HG03460 (cell line): ENCODE results near the gene MYO3B.
"Not testable (repeated sequence)": the region's sequence is repeated elsewhere in the genome, so short reads cannot be mapped to it uniquely, and the experiment has no call there.

Experiments
- ATAC-seq: cut with Tn5 transposase; IDR thresholded peaks from one replicate; pipeline ENCODE4 v1.9.1; 2021; ENCODE audit not compliant: unreplicated experiment

The MYO3B gene

DNA sequence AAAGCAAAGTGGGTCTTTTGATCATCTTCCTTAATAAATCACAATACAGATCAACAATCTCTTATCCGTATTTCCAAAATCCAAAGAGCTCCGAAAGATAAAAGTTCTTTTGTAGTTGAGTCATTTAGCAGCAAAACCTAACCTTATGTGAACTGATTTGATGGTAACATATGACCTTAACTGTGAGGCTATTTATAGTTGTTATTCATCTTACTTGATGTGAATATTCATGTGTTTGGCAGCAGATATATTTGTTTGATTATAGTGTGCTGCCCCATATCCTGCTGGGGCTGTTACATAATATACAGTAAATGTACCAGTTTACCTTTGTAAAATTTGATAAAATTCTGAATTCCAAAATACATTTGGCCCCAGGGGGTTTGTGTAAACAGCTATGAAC, 158.5 kb downstream of the MYO3B start:
- ATAC-seq: no peak

DNA sequence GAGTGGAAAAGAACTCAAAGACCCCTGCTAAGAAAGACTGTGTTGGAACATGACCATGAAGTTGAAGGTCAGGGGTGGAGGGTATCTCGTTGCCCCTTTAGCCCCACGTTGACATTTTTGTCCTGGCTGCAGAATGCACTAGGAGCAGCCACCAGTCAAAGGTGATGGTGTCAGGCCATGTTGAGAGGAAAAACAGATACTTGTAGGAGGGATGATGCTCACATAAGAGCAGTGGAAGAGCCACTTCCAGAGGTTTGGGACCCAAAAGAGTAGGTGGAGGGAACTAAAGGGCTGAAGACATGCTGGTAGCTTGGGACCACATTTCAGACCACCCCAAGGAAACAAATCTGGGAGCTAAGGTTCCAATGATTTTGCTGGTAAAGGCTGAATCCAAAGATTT, 159.0 kb downstream of the MYO3B start:
- ATAC-seq: no peak

DNA sequence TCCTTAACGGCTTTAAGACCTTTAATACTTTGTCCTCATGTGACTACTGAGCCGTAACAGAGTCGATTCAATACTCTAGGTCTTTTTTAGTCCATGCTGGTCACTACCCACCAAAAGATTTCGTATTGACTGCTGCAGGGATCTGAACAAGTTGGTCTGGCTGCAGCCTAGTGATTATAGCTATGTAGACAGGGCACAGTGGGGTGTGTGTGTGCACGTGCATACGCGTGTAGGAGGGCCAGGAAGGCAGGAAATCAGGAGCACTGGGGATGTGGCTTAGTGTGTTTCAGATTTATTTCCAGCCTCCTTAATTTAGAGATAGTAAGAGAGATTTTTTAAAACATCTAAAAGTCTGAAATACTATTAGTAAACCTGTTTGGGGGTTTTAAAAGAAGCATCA, 161.4 kb downstream of the MYO3B start:
- no peak for ATAC-seq

DNA sequence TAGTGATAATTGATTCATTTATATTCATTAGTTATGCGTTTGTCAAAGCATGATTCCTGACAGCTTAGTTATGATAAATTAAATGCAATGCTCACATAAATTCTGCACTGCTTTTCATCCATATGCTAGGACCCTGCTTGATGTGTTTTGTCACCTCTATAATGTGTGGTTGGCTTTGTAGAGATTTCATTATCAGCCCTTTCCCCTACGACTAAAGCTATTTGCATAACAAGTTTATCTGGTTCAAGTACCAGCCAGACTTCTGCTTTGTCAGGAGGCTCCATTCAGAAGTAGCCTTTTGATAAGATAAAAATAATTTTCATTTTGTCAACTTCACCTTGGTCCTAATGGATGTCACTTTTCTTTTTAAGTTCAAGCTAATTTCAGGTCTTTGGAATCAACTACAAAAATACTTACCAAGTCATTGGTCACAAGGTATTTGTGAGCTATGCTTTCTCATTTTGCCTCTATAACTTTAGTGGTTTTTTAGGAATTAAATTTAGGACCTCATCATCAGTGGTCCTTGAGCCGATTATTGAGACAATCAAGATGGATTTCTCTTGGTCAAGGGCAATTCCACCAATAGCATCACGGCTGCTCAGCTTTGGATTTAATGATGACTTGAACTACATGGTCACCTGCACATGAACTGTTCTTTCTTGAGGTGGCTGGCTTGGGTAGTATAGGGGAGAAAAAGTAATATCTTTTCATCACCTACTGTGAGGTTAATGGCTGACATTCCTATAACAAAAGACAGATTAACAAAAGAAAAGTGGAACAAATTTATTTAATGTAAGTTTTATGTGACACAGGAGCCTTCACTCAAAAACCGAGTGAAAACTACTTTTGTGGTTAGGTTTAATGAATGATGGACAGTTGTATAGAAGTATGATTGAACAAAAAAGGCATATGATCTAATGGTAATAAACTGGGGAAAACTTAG, 162.1 kb downstream of the MYO3B start:
- ATAC-seq: no peak

DNA sequence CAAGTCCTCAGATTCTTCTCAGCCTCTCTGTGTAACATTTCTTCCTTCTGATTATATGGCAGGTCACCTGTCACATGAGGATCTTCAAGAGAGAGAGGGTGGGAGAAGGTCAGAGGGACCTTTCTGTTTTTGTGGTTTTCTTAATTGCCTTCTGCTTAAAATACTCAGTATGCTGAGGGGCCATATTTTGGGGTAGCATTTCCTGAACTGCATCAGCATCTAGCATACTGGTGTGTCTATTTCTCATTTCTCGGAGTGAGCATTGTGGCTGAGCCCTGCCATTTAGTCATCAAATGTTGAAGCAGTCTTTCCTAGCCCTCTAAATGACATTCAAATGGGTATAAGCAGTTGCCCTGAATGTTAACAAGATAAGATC, 162.7 kb downstream of the MYO3B start:
- no peak for ATAC-seq

DNA sequence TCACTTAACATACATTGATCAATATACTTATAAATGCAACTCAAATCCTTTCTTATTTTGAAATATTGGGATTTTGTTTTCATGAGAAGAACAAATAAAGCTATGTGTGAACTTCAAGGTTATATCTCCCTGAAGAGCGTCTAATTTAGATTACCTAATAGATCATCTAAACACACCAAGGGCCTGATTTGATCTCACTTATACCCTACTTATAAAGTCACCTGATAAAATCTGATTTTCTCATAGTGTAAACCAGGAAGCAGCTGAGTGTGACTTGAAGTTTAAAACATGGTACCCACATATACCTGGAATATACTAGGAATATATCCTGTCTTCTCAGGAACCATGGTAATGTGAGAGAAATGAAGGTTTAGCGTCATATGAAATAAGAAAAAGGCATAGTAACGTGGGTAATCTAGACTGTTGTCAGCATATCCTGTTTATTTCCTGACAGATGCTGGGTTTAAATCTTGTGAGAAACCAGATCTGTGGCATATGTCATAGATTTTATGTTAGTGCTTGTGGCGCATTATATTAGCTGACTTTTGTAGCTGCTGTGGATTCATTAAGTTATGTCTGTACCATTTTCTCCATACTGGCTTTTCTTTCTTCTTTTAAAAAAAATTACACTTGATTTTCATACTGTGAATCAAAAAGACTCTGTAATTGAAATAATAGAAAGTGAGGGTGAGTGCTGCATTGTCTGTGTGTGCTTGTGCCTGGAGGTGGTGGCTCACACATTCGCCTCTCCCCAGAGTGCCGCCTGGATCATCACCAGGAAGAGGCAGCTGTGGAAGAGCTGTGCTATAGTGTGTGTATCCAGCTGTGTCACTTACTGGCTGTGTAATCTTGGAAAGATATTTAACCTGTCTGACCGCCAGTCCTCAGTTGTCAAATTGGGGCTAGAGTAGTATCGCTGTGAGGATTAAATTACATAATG, 164.0 kb downstream of the MYO3B start:
- ATAC-seq: no peak

DNA sequence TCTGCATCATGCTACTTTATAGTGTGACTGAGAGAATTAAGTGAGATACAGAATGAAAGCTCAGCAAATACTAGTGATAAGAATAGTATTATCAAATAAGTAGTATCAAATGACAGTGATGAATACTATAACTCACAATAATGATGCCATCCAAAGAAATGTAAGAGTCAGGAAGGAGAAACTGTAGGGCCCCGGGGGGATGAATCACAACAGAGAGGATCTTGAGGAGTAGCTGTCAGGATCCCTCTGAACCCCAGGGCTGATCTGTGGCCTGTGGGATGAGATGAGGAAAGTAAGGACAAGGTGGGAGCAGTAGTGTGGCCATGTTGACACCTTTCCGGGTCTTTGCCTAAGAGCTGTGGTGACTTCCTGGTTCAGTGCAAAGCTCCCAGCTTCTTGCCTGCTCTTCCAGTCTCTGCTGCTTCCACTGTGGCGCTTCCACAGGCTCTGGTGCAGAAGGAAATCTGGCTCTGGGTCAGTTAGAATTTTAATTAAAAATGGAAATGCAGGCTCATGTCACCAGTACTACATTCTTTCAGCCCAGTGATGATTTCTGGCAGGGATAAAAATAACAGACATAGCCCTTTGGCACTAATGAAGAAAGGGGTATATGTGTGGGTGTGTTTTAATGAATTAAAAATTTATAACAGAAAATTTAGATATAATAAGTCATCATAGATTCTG, 166.9 kb downstream of the MYO3B start:
- ATAC-seq: no peak

DNA sequence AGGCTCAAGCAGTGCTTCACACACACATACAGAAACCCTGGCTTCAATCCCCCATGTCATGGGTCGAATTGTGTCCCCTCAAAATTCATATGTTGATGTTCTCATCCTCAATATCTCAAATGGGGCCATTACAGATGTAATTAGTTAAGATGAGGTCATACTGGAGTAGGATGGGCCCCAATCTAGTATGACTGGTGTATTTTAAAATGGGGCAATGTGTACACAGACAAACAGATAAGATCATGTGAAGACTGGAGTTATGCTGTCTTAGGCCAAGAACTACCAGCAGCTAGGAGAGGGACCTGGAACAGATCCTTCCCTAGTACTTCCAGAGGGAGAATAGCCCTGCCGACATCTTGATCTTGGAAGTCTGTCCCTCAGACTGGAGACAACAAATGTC, 167.7 kb downstream of the MYO3B start:
- ATAC-seq: no peak

DNA sequence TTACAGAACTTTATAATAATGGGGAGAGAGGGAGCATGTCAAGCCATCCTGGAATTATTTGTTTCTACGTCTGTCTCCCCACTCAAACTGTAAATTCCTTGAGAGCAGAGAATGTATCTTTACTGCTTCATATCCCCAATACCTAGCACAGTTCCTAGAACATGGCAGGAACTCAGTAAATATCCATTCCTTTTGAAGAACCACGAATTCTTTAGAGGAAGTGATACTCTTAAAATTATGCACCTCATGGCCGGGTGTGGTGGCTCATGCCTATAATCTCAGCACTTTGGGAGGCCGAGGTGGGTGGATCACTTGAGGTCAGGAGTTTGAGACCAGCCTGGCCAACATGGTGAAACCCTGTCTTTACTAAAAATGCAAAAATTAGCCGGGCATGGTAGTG, 171.3 kb downstream of the MYO3B start:
- ATAC-seq: not testable (repeated sequence)

DNA sequence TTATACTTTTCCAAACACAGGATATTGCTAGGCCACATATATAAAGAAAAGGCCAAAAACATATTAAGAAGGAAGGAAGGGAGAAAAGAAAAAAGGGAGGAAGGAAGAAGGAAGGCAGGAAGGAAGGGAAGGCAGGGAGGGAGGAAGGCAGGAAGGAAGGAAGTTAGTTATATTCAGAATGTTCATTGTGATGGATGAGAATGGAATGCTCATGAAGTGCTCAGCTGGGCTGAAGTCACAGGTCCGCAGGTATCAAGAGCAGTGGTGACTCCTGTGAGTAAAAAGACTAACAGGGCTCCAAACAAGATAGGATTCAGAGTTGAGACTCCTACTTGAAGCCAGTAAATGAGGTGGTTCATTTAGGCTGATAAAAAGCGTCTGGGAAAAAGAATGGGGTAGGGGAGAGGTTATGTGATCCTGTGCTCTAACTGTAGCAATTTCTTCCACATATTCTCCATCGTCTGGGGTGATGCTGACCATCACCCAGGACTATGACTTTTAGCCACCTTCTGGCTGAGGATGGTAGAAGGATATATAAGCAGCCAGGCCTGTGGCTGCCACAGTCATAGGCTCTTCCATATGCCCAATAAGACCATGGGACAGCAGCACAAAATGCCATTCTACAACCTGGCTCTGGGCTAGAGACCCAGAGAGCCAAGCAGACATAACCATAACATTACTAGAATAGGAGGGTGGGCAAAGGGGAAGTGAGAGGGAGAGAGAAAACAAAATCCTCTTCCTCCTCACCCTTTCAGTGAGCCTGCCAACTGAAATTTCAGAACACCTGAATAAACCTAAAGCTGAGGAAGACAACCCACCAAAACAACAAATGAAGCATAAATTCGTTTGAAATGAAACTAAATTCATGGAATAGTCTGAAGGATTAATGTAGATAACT, 173.2 kb downstream of the MYO3B start:
- no peak for ATAC-seq

DNA sequence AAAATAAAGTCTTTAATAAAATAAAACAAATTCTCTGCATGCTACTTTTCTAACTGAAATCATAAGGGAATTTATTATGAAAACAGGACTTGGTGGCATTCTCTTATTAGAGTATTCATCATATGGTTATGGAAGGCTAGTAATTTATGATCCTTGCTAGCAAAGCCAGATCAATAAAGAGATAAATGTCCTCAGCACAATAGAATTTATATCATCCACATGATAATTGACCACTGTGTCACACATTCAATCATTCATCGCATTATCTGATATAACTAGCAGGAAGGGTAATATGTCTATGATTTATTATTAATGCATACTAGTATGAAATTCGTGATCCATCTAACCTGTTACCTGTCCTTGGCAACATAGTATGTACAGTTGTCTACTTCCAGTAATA, 175.8 kb downstream of the MYO3B start:
- no peak for ATAC-seq

DNA sequence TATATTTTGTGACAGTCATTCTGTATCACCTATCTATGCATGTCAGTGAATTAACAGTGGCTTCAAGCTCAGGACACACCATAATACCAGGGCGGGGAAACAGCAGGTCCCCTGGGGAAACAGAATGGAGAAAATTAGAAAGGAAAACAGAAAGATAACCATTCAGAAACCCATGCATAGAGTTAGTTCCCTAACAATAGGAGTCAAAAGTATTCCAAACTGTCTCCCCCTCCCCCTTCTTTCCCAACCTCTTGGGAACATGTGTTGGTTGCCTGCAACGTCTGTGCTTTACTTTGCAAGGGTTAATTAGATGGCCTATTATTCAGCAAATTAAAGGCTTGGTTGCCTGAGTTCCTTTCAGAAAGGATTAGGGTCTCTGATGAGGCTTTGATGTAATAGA, 176.4 kb downstream of the MYO3B start:
- ATAC-seq: no peak

DNA sequence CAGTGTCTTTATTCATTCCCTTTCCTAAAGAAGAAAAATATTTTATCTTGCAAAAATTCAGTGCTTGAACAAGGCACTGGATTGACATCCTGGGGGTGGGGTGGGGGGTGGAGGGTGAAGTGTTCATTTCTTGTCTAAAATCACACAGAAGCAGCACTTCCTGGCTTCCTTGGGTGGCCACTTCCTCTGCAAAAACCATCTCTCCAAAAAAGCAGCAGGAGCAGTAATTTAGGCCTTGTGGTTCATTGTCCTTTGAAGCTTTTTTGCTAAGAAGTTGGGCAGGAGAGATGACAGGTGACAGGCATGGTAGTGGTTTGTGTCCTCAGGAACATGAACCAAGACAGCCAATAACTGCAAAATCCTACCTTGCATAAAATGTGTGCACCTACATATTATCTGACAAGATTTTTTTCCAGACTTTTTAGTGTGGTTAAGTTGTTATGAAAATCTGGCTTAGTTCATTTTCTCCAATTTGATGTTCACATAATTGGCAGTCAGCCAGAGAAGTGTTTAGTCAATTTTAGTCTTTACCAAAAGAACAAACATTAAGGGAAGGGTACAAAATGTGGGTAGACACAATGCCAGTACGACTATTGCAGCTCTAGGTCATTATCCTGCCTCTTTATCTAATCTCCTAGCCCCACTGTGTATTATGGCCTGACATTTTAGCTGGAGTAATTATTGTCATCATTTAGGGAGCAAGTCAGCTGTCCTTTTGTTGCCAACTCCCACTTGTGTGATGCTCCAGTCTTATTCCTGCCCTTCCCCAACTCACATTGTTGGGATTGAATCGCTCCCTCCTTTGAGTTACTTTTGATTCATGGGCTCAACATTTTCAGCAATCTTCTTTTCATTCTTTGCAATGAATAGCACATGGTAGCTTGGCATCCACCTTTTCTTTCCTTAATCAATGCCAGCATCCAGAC, 177.2 kb downstream of the MYO3B start:
- ATAC-seq: no peak

DNA sequence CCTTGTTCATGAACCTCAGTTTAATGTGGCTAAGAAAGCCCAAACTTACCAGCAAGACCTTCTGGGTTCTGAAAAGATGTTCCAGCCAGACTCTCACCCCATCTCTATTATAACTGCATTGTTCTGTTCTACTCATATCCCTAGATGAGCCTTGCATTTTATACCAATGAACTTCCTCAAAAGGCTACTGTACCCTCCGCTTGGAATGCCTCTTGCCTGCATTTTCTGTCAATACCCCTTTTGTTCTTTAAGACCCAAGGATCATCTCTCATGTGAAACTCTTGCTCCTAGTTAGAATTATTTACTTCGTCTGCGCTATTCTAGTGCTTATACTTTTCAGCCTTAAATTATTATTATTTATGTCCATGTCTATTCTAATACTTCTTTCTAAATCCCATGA, 181.5 kb downstream of the MYO3B start:
- no peak for ATAC-seq

DNA sequence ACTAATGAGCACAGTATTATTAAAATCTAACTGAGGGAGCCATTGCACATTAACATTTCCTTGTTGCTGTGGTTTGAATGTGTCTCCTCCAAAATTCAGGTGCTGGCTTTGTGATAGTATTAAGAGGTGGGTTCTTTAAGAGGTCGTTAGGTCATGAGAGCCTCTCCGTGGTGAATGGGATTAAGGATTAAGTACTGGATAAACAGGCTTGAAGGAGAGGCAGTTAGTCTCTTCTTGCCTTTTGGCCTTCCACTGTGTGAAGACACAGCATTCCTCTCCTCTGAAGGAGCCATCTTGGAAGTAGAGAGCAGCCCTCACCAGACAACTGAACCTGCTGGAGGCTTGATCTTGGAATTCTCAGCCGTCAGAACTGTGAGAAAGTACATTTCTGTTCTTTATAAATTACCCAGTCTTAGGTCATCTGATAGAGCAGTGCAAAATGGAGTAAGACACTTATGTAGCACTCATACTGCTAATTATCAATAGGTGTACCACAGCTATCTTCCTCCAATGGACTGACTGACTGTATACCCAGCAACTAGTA, 182.7 kb downstream of the MYO3B start:
- no peak for ATAC-seq

DNA sequence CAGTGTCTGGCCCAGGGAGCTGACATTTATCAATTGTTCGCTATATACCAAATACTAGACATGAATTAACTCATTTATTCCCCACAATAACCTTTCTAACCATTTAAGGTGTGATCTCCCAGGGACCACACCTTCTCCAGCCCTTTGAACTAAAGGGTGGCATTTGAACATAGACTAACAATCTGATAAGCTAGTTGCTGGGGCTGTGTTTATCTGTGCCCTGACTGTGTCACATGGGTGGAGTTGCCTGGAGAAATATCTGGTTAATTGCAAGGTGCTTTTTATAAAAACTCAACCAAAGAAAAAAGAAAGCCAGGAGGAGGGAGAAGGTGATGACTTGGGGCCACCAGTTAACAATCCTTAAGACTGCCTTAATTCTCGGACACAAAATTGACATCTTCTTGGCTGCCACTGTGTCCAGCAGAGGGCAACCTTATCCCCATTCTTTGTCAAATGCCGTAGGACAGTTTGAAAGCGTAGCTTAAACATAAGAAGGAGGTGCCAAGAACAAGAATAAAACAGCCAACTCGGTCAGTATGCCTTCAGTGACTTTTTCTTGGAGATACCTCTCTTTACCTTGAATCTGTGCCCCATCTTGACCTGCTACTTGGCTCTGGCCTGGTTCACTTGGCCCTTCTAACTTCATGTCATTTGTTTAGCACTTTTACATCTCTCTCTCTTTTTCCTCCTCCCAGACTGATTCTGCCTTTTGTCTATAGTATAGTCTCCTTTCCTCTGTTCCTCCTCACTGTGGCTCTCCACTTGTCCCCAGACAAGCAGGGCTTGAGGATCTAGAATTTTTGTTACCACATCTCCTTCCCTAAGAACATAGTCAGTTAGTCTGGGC, 183.4 kb downstream of the MYO3B start:
- ATAC-seq: no peak

DNA sequence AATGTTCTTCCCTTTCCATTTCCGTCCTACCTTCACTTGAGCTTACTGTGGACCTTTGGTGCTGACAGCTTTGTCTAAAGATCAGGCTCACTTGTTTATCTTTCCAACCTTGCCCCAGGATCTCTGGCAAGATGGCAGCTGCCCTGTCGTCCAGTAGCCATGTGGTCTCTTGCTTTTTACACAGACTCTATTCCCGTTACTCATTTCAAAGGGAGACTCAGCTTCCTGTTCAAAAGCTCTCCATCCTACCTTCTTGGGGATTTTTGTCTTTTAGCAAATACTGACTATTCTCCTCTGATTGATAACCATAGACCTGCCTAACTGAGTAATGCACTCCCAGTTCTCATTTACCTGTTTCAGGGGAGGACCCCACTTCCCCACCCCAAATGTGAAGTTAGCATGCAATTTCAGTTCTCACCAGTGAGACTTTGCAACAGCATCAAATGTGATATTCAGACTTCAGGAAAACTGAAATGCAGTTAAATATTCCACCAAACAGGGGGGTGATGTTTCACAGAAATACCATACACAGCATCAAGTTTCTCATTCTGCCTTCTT, 184.4 kb downstream of the MYO3B start:
- ATAC-seq: no peak
